GM12864 (cell line): ENCODE data around the gene GABRG3.

Source experiments
- DNase-seq: peaks from one replicate; pipeline ENCODE4 v3.0.0-alpha.2; 2011; ENCODE audit warnings: low read depth
- H3K4me3 ChIP-seq: 2 replicates; pipeline ENCODE4 v1.5.1; 2011; ENCODE audit warnings: mild to moderate bottlenecking, low read depth, low read length, control low read depth
- TF ChIP-seq, protein P1 (sequence below): IDR thresholded peaks from 2 replicates; pipeline ENCODE4 v1.5.1; 2011; ENCODE audit warnings: low read depth, mild to moderate bottlenecking, moderate library complexity, low read length, control low read depth, inconsistent platforms; ENCODE audit errors: missing control alignments

The GABRG3 gene

DNA sequence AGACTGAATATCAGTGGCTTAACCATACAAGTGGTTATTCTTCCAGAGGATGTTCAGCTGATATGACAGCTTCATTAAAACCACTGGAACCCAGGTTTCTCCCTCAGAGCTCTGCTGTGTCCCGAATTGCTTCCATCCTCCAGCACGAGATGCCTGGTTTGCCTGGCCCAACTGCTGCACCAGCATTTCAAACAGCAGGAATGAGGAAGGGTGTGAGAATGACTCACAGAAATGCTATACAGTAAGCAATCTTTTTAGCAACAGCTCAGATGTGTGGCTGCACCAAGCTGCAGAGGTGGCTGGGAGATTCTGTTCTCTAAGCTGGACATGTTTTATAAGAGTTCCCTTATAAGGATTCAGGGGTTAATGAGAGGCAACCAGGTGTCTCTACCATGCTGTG lies 271.0 kb downstream of the GABRG3 start:
- H3K4me3 ChIP-seq = no peak overlapping the region
- DNase-seq = no peak
- TF ChIP-seq, protein P1, sequence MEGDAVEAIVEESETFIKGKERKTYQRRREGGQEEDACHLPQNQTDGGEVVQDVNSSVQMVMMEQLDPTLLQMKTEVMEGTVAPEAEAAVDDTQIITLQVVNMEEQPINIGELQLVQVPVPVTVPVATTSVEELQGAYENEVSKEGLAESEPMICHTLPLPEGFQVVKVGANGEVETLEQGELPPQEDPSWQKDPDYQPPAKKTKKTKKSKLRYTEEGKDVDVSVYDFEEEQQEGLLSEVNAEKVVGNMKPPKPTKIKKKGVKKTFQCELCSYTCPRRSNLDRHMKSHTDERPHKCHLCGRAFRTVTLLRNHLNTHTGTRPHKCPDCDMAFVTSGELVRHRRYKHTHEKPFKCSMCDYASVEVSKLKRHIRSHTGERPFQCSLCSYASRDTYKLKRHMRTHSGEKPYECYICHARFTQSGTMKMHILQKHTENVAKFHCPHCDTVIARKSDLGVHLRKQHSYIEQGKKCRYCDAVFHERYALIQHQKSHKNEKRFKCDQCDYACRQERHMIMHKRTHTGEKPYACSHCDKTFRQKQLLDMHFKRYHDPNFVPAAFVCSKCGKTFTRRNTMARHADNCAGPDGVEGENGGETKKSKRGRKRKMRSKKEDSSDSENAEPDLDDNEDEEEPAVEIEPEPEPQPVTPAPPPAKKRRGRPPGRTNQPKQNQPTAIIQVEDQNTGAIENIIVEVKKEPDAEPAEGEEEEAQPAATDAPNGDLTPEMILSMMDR = no peak

GRCh38 chr15:27244047-27244446 lies 273.1 kb downstream of the GABRG3 start:
- no peak for DNase-seq
- no peak overlapping the region for H3K4me3 ChIP-seq
- TF ChIP-seq, protein P1 = no peak

DNA sequence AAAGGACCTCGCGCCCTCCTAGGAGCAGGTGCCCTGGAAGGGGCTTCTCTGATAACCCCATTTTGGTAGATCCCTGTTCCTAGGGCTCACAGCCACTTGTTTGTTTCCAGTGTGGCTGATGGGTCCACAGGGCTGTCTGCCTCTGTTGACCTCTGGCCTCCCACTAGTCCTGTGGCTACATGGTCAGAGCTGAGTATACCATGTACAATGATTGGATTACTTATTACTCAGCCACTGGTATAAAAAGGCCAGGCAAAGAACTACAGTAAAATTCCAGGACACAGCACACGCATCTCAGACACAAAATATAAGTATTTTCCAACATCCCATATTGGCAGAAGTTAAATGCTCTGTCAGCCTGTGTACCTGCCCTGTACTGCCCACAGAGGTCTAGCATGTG lies 277.3 kb downstream of the GABRG3 start:
- no peak for DNase-seq
- no peak overlapping the region for H3K4me3 ChIP-seq
- TF ChIP-seq, protein P1 = no peak

GRCh38 chr15:27249046-27249759 lies 278.2 kb downstream of the GABRG3 start:
- no peak overlapping the region for H3K4me3 ChIP-seq
- TF ChIP-seq, protein P1 = no peak
- no peak for DNase-seq

DNA sequence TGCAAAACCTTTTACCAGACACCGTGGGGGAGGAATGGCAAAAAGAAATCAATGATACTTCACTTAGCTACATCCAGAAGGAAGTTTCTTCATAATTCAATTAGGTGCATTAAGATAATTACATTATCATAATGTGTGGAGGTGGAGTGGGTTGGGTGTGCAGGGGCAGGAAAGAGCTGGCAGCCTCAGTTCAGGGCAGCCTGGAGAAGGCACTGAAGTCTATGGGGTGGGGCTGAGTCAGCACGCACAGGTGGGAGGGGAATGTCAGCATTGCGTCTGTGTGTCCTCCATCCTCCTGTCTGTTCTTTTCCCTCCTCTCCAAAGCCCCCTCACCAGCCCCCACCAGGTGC lies 278.8 kb downstream of the GABRG3 start:
- no peak for DNase-seq
- H3K4me3 ChIP-seq = no peak overlapping the region
- TF ChIP-seq, protein P1 = no peak

DNA sequence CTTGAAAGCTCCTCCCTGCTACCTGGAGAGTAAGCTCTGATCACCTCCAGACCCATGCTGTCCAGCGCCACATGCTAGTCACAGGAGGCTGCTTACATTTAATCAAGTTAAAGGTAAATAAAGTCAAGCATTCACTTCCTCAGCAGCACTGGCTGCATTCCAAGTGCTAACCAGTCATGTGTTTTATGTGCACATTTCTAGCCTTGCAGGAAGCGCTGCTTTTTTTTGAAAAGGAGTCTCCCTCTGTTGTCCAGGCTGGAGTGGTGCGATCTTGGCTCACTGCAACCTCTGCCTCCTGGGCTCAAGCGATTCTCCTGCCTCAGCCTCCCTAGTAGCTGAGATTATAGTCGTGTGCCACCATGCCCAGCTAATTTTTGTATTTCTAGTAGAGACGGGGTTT lies 279.2 kb downstream of the GABRG3 start:
- H3K4me3 ChIP-seq = no peak overlapping the region
- TF ChIP-seq, protein P1 = no peak
- no peak for DNase-seq

GRCh38 chr15:27254055-27254454 lies 283.1 kb downstream of the GABRG3 start:
- H3K4me3 ChIP-seq = no peak overlapping the region
- DNase-seq = no peak
- TF ChIP-seq, protein P1 = no peak
